Prostate gland (tissue), 2 donors: Measurements from ENCODE around the gene MTARC2. TPM values are rescaled to one million over a fixed set of nuclear protein-coding genes. Genes with fewer than 3 reads are reported as not detected.

Experiments used
- DNase-seq: peaks from one replicate; pipeline ENCODE4 v3.0.0-alpha.2; 2019; ENCODE audit warnings: low spot score
- H3K27ac ChIP-seq, 2 donors: fragments of 200-600 bp; sonication (generic); 2 replicates each; pipeline ENCODE4 v1.5.1; 2017 to 2019
- H3K27me3 ChIP-seq: fragments of 200-600 bp; sonication (generic); replicated peaks from 2 replicates; pipeline ENCODE4 v1.5.1; 2019; ENCODE audit not compliant: insufficient read depth
- H3K36me3 ChIP-seq, 2 donors: fragments of 200-600 bp; sonication (generic); 1 replicate in 1 of 2; 2 replicates in 1 of 2; pipeline versions ENCODE4 v1.5.1 to v1.8.1; 2017 to 2019
- H3K4me1 ChIP-seq: fragments of 200-600 bp; sonication (generic); replicated peaks from 2 replicates; pipeline ENCODE4 v1.5.1; 2019
- H3K4me3 ChIP-seq, 2 donors: fragments of 200-600 bp; sonication (generic); 2 replicates each; pipeline ENCODE4 v1.5.1; 2017 to 2019
- H3K9me3 ChIP-seq: fragments of 200-600 bp; sonication (generic); 2 replicates; pipeline ENCODE4 v1.5.1; 2017
- POLR2A ChIP-seq: fragments of 450-650 bp; IDR thresholded peaks from one replicate; pipeline ENCODE4 v1.6.1; 2016; ENCODE audit warnings: antibody characterized with exemption, mild to moderate bottlenecking
- POLR2AphosphoS5 ChIP-seq: sonication (generic); formaldehyde crosslinking; IDR thresholded peaks from one replicate; pipeline ENCODE4 v1.6.1; 2017; ENCODE audit warnings: antibody characterized with exemption
- WGBS: methylation state at CpG from one replicate; pipeline ENCODE4 v1.1.5; 2018; 5-methylcytosine and 5-hydroxymethylcytosine counted together
- intact Hi-C: fragments of 100-400 bp; cut with DNase I; formaldehyde crosslinking; loops from one replicate; pipeline ENCODE4 v1.14.2; 2022
- total RNA-seq, 2 donors: library from RNA; depleted of rRNA; stranded (reverse); fragments of >200 nt; gene quantifications; one replicate each; pipeline ENCODE4 v1.1.0, GENCODE V29; 2016
- TF ChIP-seq, protein P1 (sequence below), 4 experiments: fragments of 200-600 bp in 2 of 4; fragments of 450-650 bp in 2 of 4; sonication (generic) in 2 of 4; IDR thresholded peaks; 1 replicate in 3 of 4; 2 replicates in 1 of 4; pipeline ENCODE4 v1.5.1; 2016 to 2019; ENCODE audit warnings: antibody characterized with exemption in 4 of 4, mild to moderate bottlenecking in 2 of 4, moderate library complexity in 2 of 4

The MTARC2 gene
- total RNA-seq, 2 donors from 2014 or later, result 22.2 to 44.4 TPM

DNA sequence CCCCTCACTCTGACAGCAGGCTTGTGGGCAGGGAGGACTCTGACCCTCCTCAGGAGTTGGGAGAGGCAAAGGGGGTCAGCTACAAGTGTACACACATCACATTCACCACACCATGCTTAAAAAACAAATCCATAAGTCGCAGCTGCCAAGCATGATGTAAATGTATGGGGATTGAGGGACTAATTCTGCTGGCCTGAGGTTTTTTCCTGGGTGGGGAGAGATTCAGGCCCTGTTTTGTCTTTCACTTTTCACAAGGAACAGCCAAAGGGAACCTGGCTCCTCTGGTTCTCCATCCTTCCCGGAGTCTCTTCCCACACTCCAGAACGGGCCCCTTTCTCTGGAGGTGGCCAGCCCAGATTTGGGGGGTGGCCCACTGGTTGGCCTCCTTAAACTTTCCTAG is 1.3 kb upstream of the MTARC2 start:
- DNase-seq, result no peak
- Histone ChIP-seq H3K27me3 (no peaks in the 10 kb centered on the region), H3K4me1 (no peaks in the 10 kb centered on the region), H3K27ac (peak overlapping the region in 1 of 2 donors; percentile 83), H3K4me3 (no peak overlapping the region), H3K9me3 (no peaks in the 10 kb centered on the region), H3K36me3 (no peaks in the 10 kb centered on the region)
- 90% methylated on average over 3 of the region's 3 CpGs for WGBS
- TF ChIP-seq POLR2AphosphoS5 (no peak), POLR2A (no peak)
- TF ChIP-seq, protein P1, sequence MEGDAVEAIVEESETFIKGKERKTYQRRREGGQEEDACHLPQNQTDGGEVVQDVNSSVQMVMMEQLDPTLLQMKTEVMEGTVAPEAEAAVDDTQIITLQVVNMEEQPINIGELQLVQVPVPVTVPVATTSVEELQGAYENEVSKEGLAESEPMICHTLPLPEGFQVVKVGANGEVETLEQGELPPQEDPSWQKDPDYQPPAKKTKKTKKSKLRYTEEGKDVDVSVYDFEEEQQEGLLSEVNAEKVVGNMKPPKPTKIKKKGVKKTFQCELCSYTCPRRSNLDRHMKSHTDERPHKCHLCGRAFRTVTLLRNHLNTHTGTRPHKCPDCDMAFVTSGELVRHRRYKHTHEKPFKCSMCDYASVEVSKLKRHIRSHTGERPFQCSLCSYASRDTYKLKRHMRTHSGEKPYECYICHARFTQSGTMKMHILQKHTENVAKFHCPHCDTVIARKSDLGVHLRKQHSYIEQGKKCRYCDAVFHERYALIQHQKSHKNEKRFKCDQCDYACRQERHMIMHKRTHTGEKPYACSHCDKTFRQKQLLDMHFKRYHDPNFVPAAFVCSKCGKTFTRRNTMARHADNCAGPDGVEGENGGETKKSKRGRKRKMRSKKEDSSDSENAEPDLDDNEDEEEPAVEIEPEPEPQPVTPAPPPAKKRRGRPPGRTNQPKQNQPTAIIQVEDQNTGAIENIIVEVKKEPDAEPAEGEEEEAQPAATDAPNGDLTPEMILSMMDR (IDR thresholded peaks at IDR 0.05), result no peak
- intact Hi-C loops, result no loop called here

- H3K27ac ChIP-seq, result peak overlapping the region; percentile 83 to 87
- intact Hi-C loops, result no loop called here
- no peaks in the 10 kb centered on the region for H3K4me1 ChIP-seq
- H3K36me3 ChIP-seq, result no peaks in the 10 kb centered on the region
- no peaks in the 10 kb centered on the region for H3K9me3 ChIP-seq
- WGBS, result 21% methylated on average over 18 of the region's 18 CpGs
- no peaks in the 10 kb centered on the region for H3K27me3 ChIP-seq
- no peak for DNase-seq
- TF ChIP-seq POLR2AphosphoS5 (no peak), POLR2A (no peak)
- TF ChIP-seq, protein P1 (IDR thresholded peaks at IDR 0.05), result no peak
- H3K4me3 ChIP-seq, result peak overlapping the region; percentile 58 to 68
Observed at GRCh38 chr1:220747437-220748088, 559 bp upstream of the MTARC2 start.

DNA sequence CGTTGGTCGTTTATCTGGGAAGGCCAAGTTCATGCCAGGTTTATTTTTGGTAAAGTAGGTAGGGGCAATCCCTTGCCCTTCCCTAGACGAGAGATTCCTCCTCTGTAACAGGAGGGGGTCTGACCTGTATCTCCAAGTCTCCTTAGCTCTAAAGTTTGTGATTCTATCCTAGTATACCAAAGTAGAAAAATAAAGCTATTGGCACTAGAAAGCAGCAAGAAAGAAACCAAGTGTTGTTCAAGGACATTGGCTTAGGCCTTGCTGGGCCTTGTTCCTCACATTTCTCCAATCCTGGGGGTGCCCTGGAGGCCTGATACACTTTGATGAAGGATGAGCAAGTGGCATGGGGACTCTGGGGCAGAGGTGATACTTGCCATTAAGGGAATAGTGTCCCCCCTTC is 814 bp downstream of the MTARC2 start:
- TF ChIP-seq POLR2A (no peak), POLR2AphosphoS5 (no peak)
- TF ChIP-seq, protein P1 (IDR thresholded peaks at IDR 0.05), result no peak
- H3K9me3 ChIP-seq, result no peaks in the 10 kb centered on the region
- H3K4me1 ChIP-seq, result no peaks in the 10 kb centered on the region
- intact Hi-C loops, result no loop called here
- peak overlapping the region; percentile 58 to 68 for H3K4me3 ChIP-seq
- 2% methylated on average over 3 of the region's 3 CpGs for WGBS
- H3K27me3 ChIP-seq, result no peaks in the 10 kb centered on the region
- peak overlapping the region; percentile 83 to 87 for H3K27ac ChIP-seq
- DNase-seq, result no peak
- H3K36me3 ChIP-seq, result no peaks in the 10 kb centered on the region

DNA sequence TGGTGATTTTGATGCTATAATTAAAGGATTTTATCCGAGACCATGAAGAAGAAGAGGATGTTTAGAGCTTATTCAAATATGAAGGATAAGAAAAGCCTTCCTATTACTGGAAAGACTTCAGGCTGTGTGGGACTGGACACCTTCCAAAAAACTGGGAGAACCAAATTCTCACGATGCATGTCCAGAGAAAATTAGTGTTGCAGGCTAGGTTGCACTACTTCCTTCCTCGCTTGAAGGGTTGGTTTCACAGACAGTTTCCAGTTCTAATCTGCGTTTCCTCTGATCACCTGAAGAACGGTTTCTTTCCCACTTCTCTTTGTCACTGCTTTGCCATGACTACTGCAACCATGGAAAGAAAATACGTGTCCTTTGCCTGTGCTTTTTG is 2.0 kb downstream of the MTARC2 start:
- WGBS, result 58% methylated on average over 6 of the region's 6 CpGs
- TF ChIP-seq POLR2AphosphoS5 (no peak), POLR2A (no peak)
- TF ChIP-seq, protein P1 (IDR thresholded peaks at IDR 0.05), result no peak
- H3K9me3 ChIP-seq, result no peaks in the 10 kb centered on the region
- H3K4me1 ChIP-seq, result no peaks in the 10 kb centered on the region
- intact Hi-C loops, result no loop called here
- no peaks in the 10 kb centered on the region for H3K36me3 ChIP-seq
- no peak for DNase-seq
- H3K27ac ChIP-seq, result no peak overlapping the region
- H3K27me3 ChIP-seq, result no peaks in the 10 kb centered on the region
- no peak overlapping the region for H3K4me3 ChIP-seq

DNA sequence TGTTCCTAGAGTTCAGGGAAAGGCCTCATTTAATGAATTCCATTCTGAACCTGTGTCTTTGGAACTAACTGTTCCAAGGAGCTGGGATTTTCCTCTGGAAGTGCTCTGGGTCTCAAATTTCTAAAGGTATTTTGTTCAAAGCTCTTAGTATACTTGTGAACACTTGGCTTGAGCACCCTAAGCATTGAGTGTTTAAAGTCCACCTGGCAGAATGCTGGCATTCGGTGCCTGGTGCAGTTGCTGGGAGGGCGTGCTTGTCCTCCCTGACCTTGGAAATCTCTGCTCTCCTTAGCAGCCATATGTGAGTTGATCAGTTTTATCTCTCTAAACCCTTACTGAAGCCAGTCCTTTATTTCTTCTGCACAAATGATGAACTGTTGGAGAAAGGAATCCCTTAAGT is 3.0 kb downstream of the MTARC2 start:
- Histone ChIP-seq H3K4me3 (no peak overlapping the region), H3K36me3 (no peaks in the 10 kb centered on the region), H3K9me3 (no peaks in the 10 kb centered on the region), H3K27ac (no peak overlapping the region), H3K27me3 (no peaks in the 10 kb centered on the region), H3K4me1 (no peaks in the 10 kb centered on the region)
- WGBS, result 56% methylated on average over 2 of the region's 2 CpGs
- DNase-seq, result no peak
- TF ChIP-seq, protein P1 (IDR thresholded peaks at IDR 0.05), result no peak
- TF ChIP-seq POLR2AphosphoS5 (no peak), POLR2A (no peak)
- intact Hi-C loops, result no loop called here
